GM18951 (cell line): Measurements from ENCODE around the gene ADGRL1.

Experiments
- POLR2A ChIP-seq: IDR thresholded peaks from 4 replicates; pipeline ENCODE4 v1.6.1; 2011; ENCODE audit warnings: mild to moderate bottlenecking; ENCODE audit not compliant: insufficient read length, insufficient read depth; ENCODE audit errors: extremely low read depth
- in situ Hi-C: fragments of 300-500 bp; cut with MboI; formaldehyde crosslinking; loops from one replicate; pipeline ENCODE4 v1.12.0; 2022; ENCODE audit warnings: low sequenced_read_pairs, mixed read lengths, inconsistent platforms; ENCODE audit not compliant: unreplicated experiment

Gene ADGRL1

DNA sequence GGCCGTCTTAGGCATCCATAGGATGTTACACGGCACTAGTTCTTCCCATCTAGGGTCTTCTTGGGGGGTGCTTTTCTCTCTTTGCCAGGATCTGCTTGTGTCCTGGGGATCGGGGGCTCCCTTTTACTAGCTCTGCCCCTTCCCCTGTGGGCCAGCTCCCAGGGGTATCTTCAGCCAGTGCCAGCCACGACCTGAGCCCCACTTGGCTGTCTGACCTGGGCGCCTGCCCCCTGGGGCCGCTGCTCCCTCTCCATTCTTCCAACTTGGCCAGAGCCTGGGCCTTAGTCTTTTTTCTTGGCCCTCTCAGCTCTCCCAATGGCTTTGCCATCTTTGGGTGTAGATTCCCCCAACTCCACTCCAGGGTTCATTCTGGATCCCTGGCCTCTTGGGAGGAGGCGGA lies 91.5 kb downstream of the ADGRL1 start:
- in situ Hi-C loops: no loop called here
- no peak for TF ChIP-seq POLR2A

DNA sequence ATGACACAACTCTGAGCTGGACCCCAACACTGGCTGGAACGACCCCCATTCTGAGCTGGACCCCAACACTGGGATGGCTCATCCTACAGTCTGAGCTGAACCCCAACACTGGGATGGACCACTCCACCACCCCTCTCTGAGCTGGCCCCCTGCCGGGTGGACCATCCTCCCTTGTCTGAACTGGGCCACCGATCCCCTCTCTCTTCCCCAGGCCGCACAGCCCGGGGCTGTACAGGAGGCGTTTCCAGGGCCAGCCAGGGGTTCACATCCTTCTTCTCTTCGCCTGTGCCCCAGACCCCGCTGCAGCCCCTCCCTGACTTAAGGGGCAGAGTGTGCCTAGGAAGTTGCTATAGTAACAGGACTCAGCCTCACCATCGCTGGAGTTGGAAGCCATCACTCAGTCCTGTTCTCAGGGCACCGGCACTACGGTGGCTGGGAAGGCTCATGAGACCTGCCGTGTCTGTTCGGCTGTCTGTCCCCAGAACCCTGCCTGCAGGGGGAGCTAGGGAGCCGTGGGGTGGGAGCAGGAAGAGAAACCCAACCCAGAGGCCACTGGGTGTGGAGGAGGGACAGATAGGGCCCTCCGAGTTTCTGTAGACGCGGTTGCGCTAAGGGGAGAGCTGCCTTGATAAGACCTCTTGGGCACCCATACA lies 92.1 kb downstream of the ADGRL1 start:
- in situ Hi-C loops: no loop called here
- TF ChIP-seq POLR2A: no peak

DNA sequence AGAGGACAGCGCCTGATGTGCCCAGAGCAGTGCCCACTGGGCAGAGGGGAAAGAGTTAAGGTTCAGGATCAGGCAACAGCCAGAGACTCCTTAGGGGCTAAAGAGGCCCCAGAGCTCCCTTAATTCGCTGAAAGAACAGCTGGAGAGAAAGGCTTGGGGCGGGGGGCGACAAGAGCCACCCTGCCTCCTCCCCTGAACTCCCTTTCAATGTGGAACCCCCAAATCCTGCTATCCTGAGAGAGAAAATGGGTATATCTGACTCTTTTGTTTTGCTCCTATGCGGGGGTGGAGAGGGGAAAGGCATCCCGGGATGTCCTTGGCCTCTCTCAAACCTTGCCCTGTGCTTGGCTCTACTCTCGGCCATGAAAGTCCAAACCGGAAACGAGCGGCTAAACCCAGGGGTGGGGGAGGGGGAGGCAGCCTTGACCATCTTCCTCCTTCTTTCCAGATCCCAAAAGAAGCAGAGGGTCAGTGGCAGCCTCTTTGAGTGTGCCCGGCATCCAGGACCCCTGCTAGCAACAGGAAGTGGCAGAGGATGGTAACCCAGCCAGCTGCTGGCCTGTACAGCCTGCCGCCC lies 93.1 kb downstream of the ADGRL1 start:
- no peak for TF ChIP-seq POLR2A
- in situ Hi-C loops: no loop called here

GRCh38 chr19:14112051-14112808 lies 93.7 kb downstream of the ADGRL1 start:
- in situ Hi-C loops: no loop called here
- TF ChIP-seq POLR2A: no peak

GRCh38 chr19:14111486-14111885 lies 94.5 kb downstream of the ADGRL1 start:
- in situ Hi-C loops: no loop called here
- TF ChIP-seq POLR2A: no peak

DNA sequence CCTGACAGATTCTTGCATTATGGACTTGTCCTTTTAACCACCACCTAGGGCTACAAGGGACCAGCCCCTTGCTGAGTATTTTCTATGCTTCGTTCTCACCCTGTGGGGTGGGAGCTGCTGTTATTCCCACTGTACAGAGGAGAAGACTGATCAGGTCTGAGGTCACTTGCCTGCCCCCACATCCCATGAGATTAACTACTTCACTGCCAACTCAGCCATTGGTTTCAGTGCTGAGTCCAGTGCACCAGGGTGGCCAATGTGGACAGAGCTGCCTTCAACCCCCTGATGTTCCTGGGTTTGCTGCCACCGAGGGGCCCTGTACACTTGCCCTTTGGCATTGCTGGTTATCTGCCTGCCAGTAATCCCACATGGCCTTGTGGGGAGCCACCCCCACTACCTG lies 95.3 kb downstream of the ADGRL1 start:
- no peak for TF ChIP-seq POLR2A
- in situ Hi-C loops: no loop called here

DNA sequence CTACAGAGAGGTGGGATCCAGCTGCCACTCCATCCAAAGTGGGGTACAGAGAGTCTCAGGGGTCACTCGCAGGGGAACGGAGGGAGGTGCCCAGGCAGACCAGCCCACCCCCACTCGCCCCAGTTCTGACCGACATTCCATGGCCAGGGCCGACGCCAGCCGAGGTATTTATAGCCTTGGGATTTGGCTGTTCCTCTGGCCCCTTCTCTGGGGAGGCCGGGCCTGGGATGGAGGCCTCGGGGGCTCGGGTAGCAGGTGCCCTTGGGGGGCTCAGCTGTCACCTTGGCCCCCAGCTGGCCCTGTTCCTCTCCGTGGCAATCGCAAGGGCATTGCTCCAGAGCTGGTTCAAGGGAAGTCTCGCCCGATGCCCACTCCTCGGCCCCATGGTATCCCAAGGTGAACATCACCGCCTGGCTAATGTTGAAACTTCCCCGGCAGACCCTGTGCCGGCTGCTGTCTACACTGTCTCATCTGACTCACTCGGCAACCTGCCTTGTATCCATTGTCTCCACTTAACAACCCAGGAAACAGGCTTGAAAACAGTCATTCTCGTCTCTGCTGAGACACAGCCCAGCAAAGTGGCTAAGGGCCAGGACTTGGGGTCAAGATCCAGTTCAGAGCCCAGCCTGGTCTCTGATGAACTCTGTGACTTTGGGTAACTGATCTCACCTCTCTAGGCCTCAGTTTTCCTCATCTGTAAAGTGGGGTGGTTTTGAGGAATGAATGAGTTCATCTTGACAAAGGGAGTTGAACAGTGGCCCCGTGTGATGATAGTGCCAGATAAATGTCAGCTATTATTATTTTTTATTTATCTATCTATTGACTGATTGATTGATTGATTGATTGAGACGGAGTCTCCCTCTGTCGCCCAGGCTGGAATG lies 98.1 kb downstream of the ADGRL1 start:
- in situ Hi-C loops: no loop called here

DNA sequence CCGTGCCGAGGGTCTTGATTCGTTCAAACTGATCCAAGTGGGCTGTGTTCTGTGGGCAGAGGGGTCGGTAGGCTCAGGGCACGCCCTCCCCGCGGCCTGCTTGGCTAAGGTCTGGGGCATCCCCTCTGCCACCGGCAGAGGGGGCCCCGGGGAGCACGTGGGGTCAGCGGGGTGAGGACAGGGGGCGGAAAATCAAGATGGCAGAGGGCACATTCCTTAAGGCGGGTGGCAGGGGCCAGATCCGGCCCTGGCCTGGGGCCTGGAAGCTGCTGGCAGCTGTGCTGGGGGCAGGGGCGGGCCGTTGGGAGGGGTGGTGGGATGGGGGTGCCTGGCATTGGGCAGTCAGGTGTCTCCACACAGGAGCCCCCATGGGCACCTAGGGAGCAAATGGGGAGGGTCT lies 99.1 kb downstream of the ADGRL1 start:
- no peak for TF ChIP-seq POLR2A
- in situ Hi-C loops: no loop called here

More for the DNA sequence above, 98.1 kb downstream of the ADGRL1 start:
- TF ChIP-seq POLR2A: no peak

DNA sequence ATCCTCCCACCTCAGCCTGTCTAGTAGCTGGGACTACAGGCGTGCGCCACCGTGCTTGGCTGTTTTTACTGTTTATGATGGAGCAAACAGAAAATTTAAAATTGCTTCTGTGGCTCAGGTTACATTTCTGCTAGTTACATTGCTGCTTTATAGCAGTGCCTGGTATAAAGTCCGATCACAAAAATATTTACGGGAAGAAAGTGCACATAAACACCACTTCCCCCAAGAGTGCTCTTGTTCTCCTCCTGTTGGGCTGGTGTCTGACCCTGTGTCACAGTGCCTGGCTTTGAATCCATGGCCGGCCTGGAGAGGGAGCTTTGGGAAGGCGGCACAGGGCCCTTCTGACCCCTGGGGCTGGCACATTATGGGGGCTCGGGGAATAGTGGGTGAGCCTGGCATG lies 100.3 kb downstream of the ADGRL1 start:
- TF ChIP-seq POLR2A: no peak
- in situ Hi-C loops: no loop called here

DNA sequence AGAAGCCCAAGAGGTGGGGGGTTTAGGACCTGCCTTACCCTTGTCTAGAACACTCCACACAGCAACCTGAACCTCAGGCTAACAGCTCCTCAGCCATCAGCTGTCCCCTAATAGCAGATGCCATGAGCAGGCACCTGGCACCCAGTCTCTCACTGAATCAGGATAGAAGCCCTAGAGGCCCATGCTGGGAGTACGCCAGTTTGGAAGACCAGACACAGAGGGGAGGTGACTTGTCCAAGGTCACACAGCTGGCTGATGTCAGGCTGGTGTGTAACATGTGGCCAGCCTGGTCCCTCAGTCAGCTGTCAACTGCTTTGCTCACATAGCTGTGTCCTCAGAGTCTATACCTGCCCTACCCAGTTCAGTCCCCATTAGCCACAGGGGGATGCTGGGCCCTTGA lies 102.7 kb downstream of the ADGRL1 start:
- in situ Hi-C loops: no loop called here
- TF ChIP-seq POLR2A: no peak

DNA sequence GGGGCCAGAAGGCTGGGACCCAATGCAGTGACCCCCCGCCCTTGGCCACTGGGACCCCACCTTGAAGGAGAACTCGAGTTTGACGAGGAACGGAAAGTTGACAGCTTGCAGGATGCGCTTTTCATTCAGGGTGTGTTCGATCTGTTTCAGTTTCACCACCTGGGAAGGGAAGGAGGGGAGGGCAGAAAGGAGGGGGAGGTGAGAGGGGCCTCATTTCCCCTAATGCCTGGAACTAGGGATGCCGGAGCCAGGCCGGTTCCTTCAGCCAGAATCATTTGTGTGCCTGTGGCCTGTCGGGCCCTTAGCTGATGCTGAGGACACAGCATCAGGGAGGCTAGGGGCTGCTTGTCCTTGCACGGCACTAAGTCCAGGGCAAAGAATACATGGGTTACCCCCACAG lies 103.2 kb downstream of the ADGRL1 start:
- no peak for TF ChIP-seq POLR2A

GRCh38 chr19:14102102-14102696 lies 103.8 kb downstream of the ADGRL1 start:
- in situ Hi-C loops: no loop called here
- TF ChIP-seq POLR2A: no peak

More for the DNA sequence above, 103.2 kb downstream of the ADGRL1 start:
- in situ Hi-C loops: no loop called here

- no peak for TF ChIP-seq POLR2A
- in situ Hi-C loops: no loop called here
These were observed 104.9 kb downstream of the ADGRL1 start for GRCh38 chr19:14101003-14101545.
